SW480 (cell line): ENCODE data around the gene ZDHHC11.
"Not testable (repeated sequence)": the region's sequence is repeated elsewhere in the genome, so short reads cannot be mapped to it uniquely, and the experiment has no call there.

Source experiments
- DNase-seq: peaks from one replicate; pipeline ENCODE4 v3.0.0-alpha.2; 2016; ENCODE audit warnings: low spot score

ZDHHC11 gene

GRCh38 chr5:858726-859125 lies 7.9 kb upstream of the ZDHHC11 start:
- DNase-seq: no peak

GRCh38 chr5:856531-857425 lies 6.0 kb upstream of the ZDHHC11 start:
- DNase-seq: no peak

- peak; percentile 39 for DNase-seq
Measured at GRCh38 chr5:855771-856530, 5.2 kb upstream of the ZDHHC11 start.

GRCh38 chr5:854966-855743 lies 4.4 kb upstream of the ZDHHC11 start:
- DNase-seq: no peak

- DNase-seq: no peak
Measured at GRCh38 chr5:854217-854616, 3.4 kb upstream of the ZDHHC11 start.

- DNase-seq: not testable (repeated sequence)
Measured at GRCh38 chr5:853416-854090, 2.8 kb upstream of the ZDHHC11 start.

- no peak for DNase-seq
Measured at GRCh38 chr5:852431-853401, 1.9 kb upstream of the ZDHHC11 start.

GRCh38 chr5:852018-852417 lies 1.2 kb upstream of the ZDHHC11 start:
- DNase-seq: no peak

- no peak for DNase-seq
Measured at GRCh38 chr5:851553-851952, 767 bp upstream of the ZDHHC11 start.

GRCh38 chr5:851076-851475 lies 290 bp upstream of the ZDHHC11 start:
- DNase-seq: no peak

GRCh38 chr5:849651-850301 lies 1.0 kb downstream of the ZDHHC11 start:
- no peak for DNase-seq

- no peak for DNase-seq
Measured at GRCh38 chr5:848671-849111, 2.1 kb downstream of the ZDHHC11 start.

- DNase-seq: not testable (repeated sequence)
Measured at GRCh38 chr5:847736-848135, 3.0 kb downstream of the ZDHHC11 start.

GRCh38 chr5:847212-847611 lies 3.6 kb downstream of the ZDHHC11 start:
- DNase-seq: not testable (repeated sequence)

- DNase-seq: not testable (repeated sequence)
Measured at GRCh38 chr5:846602-847091, 4.1 kb downstream of the ZDHHC11 start.

- not testable (repeated sequence) for DNase-seq
Measured at GRCh38 chr5:845676-846601, 4.8 kb downstream of the ZDHHC11 start.

- DNase-seq: not testable (repeated sequence)
Measured at GRCh38 chr5:845031-845675, 5.6 kb downstream of the ZDHHC11 start.

- not testable (repeated sequence) for DNase-seq
Measured at GRCh38 chr5:844426-844825, 6.4 kb downstream of the ZDHHC11 start.
